DOHH2 (cell line): ENCODE results near the gene ZNF592.

Experiments
- H3F3A ChIP-seq: fragments of 200-600 bp; sonication (generic), shearing (Covaris generic); 2 replicates; pipeline ENCODE4 v1.6.0; 2016; ENCODE audit warnings: antibody characterized with exemption, mild to moderate bottlenecking; ENCODE audit not compliant: control insufficient read depth, insufficient read depth
- H3K27ac ChIP-seq: fragments of 200-600 bp; sonication (generic); 2 replicates; pipeline ENCODE4 v1.5.1; 2014; ENCODE audit warnings: low read depth, mild to moderate bottlenecking, low read length, moderate library complexity
- H3K27me3 ChIP-seq: fragments of 200-600 bp; sonication (generic); 2 replicates; pipeline ENCODE4 v1.6.1; 2014; ENCODE audit warnings: mild to moderate bottlenecking, low read length, mixed read lengths; ENCODE audit not compliant: control insufficient read depth
- H3K36me3 ChIP-seq: fragments of 200-600 bp; sonication (generic); 2 replicates; pipeline ENCODE4 v1.6.1; 2014; ENCODE audit warnings: mild to moderate bottlenecking, low read length, moderate library complexity, mixed read lengths; ENCODE audit not compliant: control insufficient read depth
- H3K4me1 ChIP-seq: fragments of 200-600 bp; sonication (generic); 2 replicates; pipeline ENCODE4 v1.6.1; 2014; ENCODE audit warnings: mild to moderate bottlenecking, low read length, mixed read lengths; ENCODE audit not compliant: control insufficient read depth
- H3K4me2 ChIP-seq: fragments of 200-600 bp; sonication (generic); 2 replicates; pipeline ENCODE4 v1.6.0; 2014; ENCODE audit warnings: mild to moderate bottlenecking, low read length, moderate library complexity
- H3K4me3 ChIP-seq: fragments of 200-600 bp; sonication (generic); 2 replicates; pipeline ENCODE4 v1.5.1; 2014; ENCODE audit warnings: mild to moderate bottlenecking, low read length, mixed read lengths
- H3K79me2 ChIP-seq: fragments of 200-600 bp; sonication (generic); 2 replicates; pipeline ENCODE4 v1.6.1; 2014; ENCODE audit warnings: mild to moderate bottlenecking, low read length, mixed read lengths; ENCODE audit not compliant: control insufficient read depth
- H3K9me2 ChIP-seq: fragments of 200-600 bp; sonication (generic); replicated peaks from 2 replicates; pipeline ENCODE4 v1.6.1; 2014; ENCODE audit warnings: mild to moderate bottlenecking, low read length, mixed read lengths; ENCODE audit not compliant: control insufficient read depth
- H3K9me3 ChIP-seq: fragments of 200-600 bp; sonication (generic); 2 replicates; pipeline ENCODE4 v1.6.1; 2014; ENCODE audit warnings: antibody characterized with exemption, low read length, mixed read lengths; ENCODE audit not compliant: control insufficient read depth, insufficient read depth
- H4K20me1 ChIP-seq: fragments of 200-600 bp; sonication (generic); 2 replicates; pipeline ENCODE4 v1.6.0; 2014; ENCODE audit warnings: low read depth, mild to moderate bottlenecking, antibody characterized with exemption, low read length, moderate library complexity; ENCODE audit not compliant: control insufficient read depth, insufficient read depth
- CTCF ChIP-seq: fragments of 200-600 bp; sonication (generic); IDR thresholded peaks from one replicate; pipeline ENCODE4 v1.5.1; 2014; ENCODE audit warnings: antibody characterized with exemption, mild to moderate bottlenecking, low read depth, low read length; ENCODE audit not compliant: poor library complexity, severe bottlenecking
- EZH2phosphoT487 ChIP-seq: fragments of 200-600 bp; sonication (generic); IDR thresholded peaks from 2 replicates; pipeline ENCODE4 v1.6.1; 2017; ENCODE audit warnings: borderline replicate concordance, mild to moderate bottlenecking, antibody characterized with exemption, low read length, moderate library complexity, mixed read lengths

ZNF592 gene

GRCh38 chr15:84788500-84788899 lies 40.1 kb downstream of the ZNF592 start:
- Histone ChIP-seq H3K27me3 (no peaks in the 10 kb centered on the region), H3K4me1 (no peaks in the 10 kb centered on the region), H3K27ac (no peak overlapping the region), H3K36me3 (peaks cover 78% of the 10 kb centered on the region), H3K9me2 (no peaks in the 10 kb centered on the region), H4K20me1 (peaks cover 13% of the 10 kb centered on the region), H3K79me2 (peaks cover 66% of the 10 kb centered on the region), H3K4me2 (no peak overlapping the region), H3F3A (no peaks in the 10 kb centered on the region), H3K4me3 (no peak overlapping the region), H3K9me3 (no peaks in the 10 kb centered on the region)
- TF ChIP-seq CTCF (no peak), EZH2phosphoT487 (no peak)

GRCh38 chr15:84789762-84790161 lies 41.4 kb downstream of the ZNF592 start:
- H3K4me2 ChIP-seq = no peak overlapping the region
- H3K79me2 ChIP-seq = peaks cover 54% of the 10 kb centered on the region
- H3K36me3 ChIP-seq = peaks cover 76% of the 10 kb centered on the region
- H3K9me2 ChIP-seq = no peaks in the 10 kb centered on the region
- TF ChIP-seq EZH2phosphoT487 (no peak), CTCF (no peak)
- no peaks in the 10 kb centered on the region for H3K27me3 ChIP-seq
- H3K4me1 ChIP-seq = no peaks in the 10 kb centered on the region
- H3K27ac ChIP-seq = no peak overlapping the region
- no peak overlapping the region for H3K4me3 ChIP-seq
- no peaks in the 10 kb centered on the region for H3F3A ChIP-seq
- peaks cover 10% of the 10 kb centered on the region for H4K20me1 ChIP-seq
- H3K9me3 ChIP-seq = no peaks in the 10 kb centered on the region

- Histone ChIP-seq H3K4me2 (no peak overlapping the region), H3K36me3 (peaks cover 77% of the 10 kb centered on the region), H3K79me2 (peaks cover 48% of the 10 kb centered on the region), H3K9me3 (no peaks in the 10 kb centered on the region), H3K27me3 (no peaks in the 10 kb centered on the region), H3K4me3 (no peak overlapping the region), H4K20me1 (peaks cover 12% of the 10 kb centered on the region), H3F3A (no peaks in the 10 kb centered on the region), H3K4me1 (no peaks in the 10 kb centered on the region), H3K9me2 (no peaks in the 10 kb centered on the region), H3K27ac (no peak overlapping the region)
- TF ChIP-seq EZH2phosphoT487 (no peak), CTCF (no peak)
Observed at GRCh38 chr15:84790676-84791075, 42.3 kb downstream of the ZNF592 start.

- no peak overlapping the region for H3K4me2 ChIP-seq
- no peak for TF ChIP-seq CTCF
- TF ChIP-seq EZH2phosphoT487 = no peak
- peaks cover 39% of the 10 kb centered on the region for H3K79me2 ChIP-seq
- no peaks in the 10 kb centered on the region for H3K9me2 ChIP-seq
- H3F3A ChIP-seq = no peaks in the 10 kb centered on the region
- no peak overlapping the region for H3K27ac ChIP-seq
- peaks cover 75% of the 10 kb centered on the region for H3K36me3 ChIP-seq
- H3K4me3 ChIP-seq = no peak overlapping the region
- H3K27me3 ChIP-seq = no peaks in the 10 kb centered on the region
- no peaks in the 10 kb centered on the region for H3K4me1 ChIP-seq
- H4K20me1 ChIP-seq = peaks cover 12% of the 10 kb centered on the region
- H3K9me3 ChIP-seq = no peaks in the 10 kb centered on the region
Observed at GRCh38 chr15:84791763-84792162, 43.4 kb downstream of the ZNF592 start.
